ENCODE results near the gene SH3D19. TPM values are rescaled to one million over a fixed set of nuclear protein-coding genes. Genes with fewer than 3 reads are reported as not detected.

SH3D19 gene
- total RNA-seq, 4 donors from 2014 or later = 269 to 357 (median 314) TPM

DNA sequence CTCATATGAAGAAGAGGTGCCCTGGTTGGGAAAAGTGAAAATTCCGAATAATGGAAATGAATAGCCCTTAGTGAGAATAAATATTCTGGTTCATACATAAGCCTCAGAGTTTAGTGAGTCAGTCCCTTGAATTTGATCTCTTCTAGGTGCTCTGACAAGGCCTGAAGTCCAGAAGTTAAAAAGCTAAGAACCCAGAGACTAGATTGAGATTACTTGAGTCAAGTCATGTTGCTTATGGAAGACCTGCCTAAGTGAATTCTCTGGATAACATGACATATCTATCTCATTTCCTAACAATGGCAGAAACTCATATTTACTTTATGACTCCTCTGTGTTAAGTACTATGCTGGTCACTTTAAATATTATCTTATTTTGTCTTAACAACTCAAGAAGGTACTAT, 58.9 kb downstream of the SH3D19 start:
- TF ChIP-seq, protein P1, sequence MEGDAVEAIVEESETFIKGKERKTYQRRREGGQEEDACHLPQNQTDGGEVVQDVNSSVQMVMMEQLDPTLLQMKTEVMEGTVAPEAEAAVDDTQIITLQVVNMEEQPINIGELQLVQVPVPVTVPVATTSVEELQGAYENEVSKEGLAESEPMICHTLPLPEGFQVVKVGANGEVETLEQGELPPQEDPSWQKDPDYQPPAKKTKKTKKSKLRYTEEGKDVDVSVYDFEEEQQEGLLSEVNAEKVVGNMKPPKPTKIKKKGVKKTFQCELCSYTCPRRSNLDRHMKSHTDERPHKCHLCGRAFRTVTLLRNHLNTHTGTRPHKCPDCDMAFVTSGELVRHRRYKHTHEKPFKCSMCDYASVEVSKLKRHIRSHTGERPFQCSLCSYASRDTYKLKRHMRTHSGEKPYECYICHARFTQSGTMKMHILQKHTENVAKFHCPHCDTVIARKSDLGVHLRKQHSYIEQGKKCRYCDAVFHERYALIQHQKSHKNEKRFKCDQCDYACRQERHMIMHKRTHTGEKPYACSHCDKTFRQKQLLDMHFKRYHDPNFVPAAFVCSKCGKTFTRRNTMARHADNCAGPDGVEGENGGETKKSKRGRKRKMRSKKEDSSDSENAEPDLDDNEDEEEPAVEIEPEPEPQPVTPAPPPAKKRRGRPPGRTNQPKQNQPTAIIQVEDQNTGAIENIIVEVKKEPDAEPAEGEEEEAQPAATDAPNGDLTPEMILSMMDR (IDR thresholded peaks at IDR 0.05; ENCODE audit: low read depth) = no peak

DNA sequence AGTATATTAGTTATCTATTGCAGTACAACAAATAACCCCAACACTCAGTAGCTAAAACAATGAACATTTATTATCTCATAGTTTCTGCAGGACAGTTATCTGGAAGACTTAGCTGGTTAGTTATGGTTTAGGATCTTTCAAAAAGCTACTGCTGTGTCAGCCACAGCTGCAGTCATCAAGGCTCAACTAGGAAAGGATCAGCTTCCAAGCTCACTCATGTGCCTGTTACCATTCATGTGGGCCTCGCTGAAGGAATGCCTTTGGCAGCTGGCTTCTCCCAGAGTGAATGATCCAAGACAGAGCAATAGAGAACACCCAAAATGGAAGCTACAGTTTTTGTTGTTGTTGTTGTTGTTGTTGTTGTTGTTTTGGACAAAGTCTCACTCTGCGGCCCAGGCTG, 62.0 kb downstream of the SH3D19 start:
- TF ChIP-seq, protein P1 (IDR thresholded peaks at IDR 0.05; ENCODE audit: low read depth) = no peak

DNA sequence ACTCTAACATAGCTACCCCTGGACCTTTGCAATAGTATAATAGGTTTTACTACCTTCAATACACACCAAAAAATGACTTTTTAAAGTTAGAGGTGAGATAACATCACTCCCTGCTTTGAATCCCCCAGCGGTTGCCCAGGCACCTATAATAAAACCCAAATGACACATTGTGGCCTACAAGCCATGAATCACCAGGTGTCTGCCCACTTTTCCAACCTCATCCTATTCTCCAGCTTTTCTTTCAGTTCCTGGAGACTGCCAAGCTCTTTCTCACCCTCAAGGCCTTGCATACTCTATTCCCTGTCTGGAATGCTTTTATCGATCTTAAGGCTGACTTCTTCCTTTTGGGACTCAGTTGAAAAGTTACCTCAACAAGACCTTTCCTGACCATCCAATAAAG, 64.9 kb downstream of the SH3D19 start:
- TF ChIP-seq, protein P1 (IDR thresholded peaks at IDR 0.05; ENCODE audit: low read depth) = no peak

DNA sequence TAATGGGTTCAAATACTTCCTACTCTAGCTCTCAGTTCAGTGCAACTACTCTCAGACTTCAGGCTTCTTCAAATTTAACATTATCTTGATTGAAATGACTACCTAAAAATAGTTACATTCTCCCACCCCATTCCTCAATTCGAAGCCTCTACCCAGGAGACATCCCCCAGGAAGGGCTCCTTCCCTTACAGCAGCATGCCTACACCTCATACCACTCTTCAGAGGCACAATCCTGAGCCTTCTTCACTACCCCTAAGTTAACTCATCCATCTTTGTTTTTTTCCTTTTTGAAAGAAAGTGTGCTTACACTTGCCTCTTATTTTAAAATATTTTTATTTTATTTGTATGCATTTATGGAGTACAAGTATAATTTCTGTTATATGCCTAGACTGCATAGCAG, 65.7 kb downstream of the SH3D19 start:
- TF ChIP-seq, protein P1 (IDR thresholded peaks at IDR 0.05; ENCODE audit: low read depth) = no peak

DNA sequence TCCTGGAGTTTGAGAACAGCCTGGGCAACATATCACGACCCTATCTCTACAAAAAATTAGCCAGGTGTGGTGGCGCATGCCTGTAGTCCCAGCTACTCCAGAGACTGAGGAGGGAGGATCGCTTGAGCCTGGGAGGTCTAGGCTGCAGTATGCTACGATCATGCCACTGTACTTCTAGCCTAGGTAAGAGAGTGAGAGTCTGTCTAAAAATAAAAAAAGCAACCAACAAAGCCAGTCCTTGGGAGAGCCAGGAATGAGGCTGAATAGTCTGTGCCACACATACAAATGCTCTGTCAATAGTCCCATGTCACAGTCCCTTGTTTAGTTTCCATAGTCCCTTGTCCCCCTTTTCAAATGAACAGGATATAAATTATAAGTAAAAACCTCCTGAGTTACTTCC, 67.7 kb downstream of the SH3D19 start:
- TF ChIP-seq, protein P1 (IDR thresholded peaks at IDR 0.05; ENCODE audit: low read depth) = no peak

DNA sequence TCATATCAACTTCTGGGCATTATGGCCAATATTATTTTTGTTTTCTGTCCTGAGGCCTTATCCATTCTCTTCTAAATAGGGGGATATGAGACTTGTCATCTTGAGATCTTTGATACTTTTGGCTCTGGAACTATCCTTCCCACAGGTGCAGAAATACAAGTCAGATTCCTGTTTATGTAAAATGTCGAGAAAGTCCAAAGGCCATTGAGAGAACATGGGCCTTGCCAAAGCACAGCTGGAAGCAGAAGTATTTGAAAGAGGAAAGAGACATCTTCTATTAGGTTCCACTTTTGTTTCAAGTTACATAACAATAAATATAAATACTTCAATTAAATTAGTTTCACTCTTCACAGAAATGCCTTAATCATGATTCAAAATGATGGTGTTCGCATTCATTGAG, 69.3 kb downstream of the SH3D19 start:
- TF ChIP-seq, protein P1 (IDR thresholded peaks at IDR 0.05; ENCODE audit: low read depth) = no peak

DNA sequence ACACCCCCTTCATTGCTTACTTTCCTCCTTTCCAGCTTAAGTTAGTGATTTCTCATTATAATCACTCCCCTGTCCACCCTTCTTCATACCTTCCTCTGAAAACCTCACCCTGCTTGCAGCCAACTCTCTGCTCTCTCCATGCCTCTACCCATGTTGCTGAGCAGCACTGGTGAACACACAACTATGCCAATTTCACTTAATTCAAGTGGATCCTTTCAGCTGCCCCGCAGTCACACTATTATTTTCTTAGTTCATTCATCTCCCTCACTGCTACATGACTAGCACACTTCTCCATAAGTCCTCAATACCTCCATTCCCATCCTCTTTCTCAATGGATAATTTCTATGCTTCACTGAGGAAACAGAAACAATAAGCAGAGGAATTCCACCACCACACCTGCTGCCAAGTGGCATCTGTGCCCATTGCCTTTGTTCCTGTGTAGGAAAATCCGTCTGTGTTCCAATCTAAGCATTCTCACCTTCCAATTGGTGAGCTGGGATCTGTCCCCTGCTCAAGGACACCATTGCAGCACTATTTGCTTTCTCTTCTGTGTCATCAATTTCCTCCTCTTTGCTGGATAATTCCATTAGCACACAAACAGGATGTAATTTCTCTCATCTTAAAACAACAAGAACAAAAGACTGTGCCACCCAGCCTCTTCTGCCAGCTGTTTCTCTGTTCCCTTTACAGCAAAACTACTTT, 73.7 kb downstream of the SH3D19 start:
- TF ChIP-seq, protein P1 (IDR thresholded peaks at IDR 0.05; ENCODE audit: low read depth) = no peak
